HepG2 (cell line): Measurements from ENCODE around the gene GATAD2B. TPM values are rescaled to one million over a fixed set of nuclear protein-coding genes. Genes with fewer than 3 reads are reported as not detected.
A peak's percentile ranks its signal among the peaks of the same experiment; 100 is the strongest.

ENCODE experiments used
- AFF4 ChIP-seq: sonication (generic); formaldehyde crosslinking; IDR thresholded peaks from 2 replicates; pipeline ENCODE4 v1.4.0; 2020; ENCODE audit warnings: missing genetic modification reagents
- CSRNP1 ChIP-seq: sonication (generic); formaldehyde crosslinking; IDR thresholded peaks from 2 replicates; pipeline ENCODE4 v1.8.1; 2023; ENCODE audit warnings: mild to moderate bottlenecking, missing genetic modification reagents
- E2F1 ChIP-seq: sonication (generic); formaldehyde crosslinking; IDR thresholded peaks from 2 replicates; pipeline ENCODE4 v1.5.0; 2020; ENCODE audit warnings: missing genetic modification reagents
- KDM1A ChIP-seq: IDR thresholded peaks from 2 replicates; pipeline ENCODE4 v1.6.1; 2016; ENCODE audit warnings: missing compliant biosample characterization
- SMAD3 ChIP-seq: sonication (generic); formaldehyde crosslinking; IDR thresholded peaks from 2 replicates; pipeline ENCODE4 v1.4.0; 2020; ENCODE audit warnings: missing genetic modification reagents
- STAT5B ChIP-seq: sonication (generic); formaldehyde crosslinking; IDR thresholded peaks from 2 replicates; pipeline ENCODE4 v1.4.0; 2020; ENCODE audit warnings: missing genetic modification reagents
- ZBTB26 ChIP-seq: IDR thresholded peaks from 2 replicates; pipeline ENCODE4 v1.6.1; 2016; ENCODE audit warnings: missing compliant biosample characterization, missing genetic modification reagents, borderline replicate concordance
- ZNF136 ChIP-seq: sonication (generic); formaldehyde crosslinking; IDR thresholded peaks from 2 replicates; pipeline ENCODE4 v1.8.1; 2022; ENCODE audit warnings: low read depth, mild to moderate bottlenecking, moderate library complexity, missing genetic modification reagents
- ZNF280D ChIP-seq: sonication (generic); formaldehyde crosslinking; IDR thresholded peaks from 2 replicates; pipeline ENCODE4 v1.5.1; 2020; ENCODE audit warnings: mild to moderate bottlenecking, missing genetic modification reagents
- ZNF468 ChIP-seq: sonication (generic); formaldehyde crosslinking; IDR thresholded peaks from 2 replicates; pipeline ENCODE4 v1.8.0; 2022; ENCODE audit warnings: mild to moderate bottlenecking, moderate library complexity, missing genetic modification reagents
- ZNF557 ChIP-seq: sonication (generic); formaldehyde crosslinking; IDR thresholded peaks from 2 replicates; pipeline ENCODE4 v1.4.0; 2020; ENCODE audit warnings: missing genetic modification reagents
- ZNF704 ChIP-seq: sonication (generic); formaldehyde crosslinking; IDR thresholded peaks from 2 replicates; pipeline ENCODE4 v1.8.1; 2023; ENCODE audit warnings: mild to moderate bottlenecking, inconsistent platforms, moderate library complexity, missing genetic modification reagents, borderline replicate concordance
- ZNF773 ChIP-seq: sonication (generic); formaldehyde crosslinking; IDR thresholded peaks from 2 replicates; pipeline ENCODE4 v1.4.0; 2020; ENCODE audit warnings: missing genetic modification reagents, borderline replicate concordance
- ZNF816 ChIP-seq: sonication (generic); formaldehyde crosslinking; IDR thresholded peaks from 2 replicates; pipeline ENCODE4 v1.8.0; 2022; ENCODE audit warnings: missing genetic modification reagents, mild to moderate bottlenecking, borderline replicate concordance
- polyA plus RNA-seq, 8 experiments: library from polyadenylated mRNA; depleted of rRNA in 3 of 8; stranded (reverse) in 7 of 8; unstranded in 1 of 8; fragments of >200 nt; fragmentation: Illumina TruSeq in 4 of 8; extraction: Trizol in 4 of 8; gene quantifications; 2 replicates each; pipeline versions ENCODE4 v1.2.1 to v1.2.3, GENCODE V29; 2011 to 2016; ENCODE audit warnings: low read depth in 4 of 8, missing spikeins in 1 of 8, mixed read lengths in 1 of 8; ENCODE audit not compliant: insufficient read depth in 1 of 8
- total RNA-seq, 5 experiments: library from RNA; depleted of rRNA; stranded (reverse); fragments of >200 nt; fragmentation: Illumina TruSeq; extraction: Trizol; gene quantifications; 2 replicates each; pipeline ENCODE4 v1.2.3, GENCODE V29; 2016; ENCODE audit warnings: low read depth in 1 of 5

GATAD2B gene
- total and polyA plus RNA-seq, 2 of the 13 experiments (the other 11 are each of a cell fraction or from before 2014, with no cell fraction given): 3.2 to 5.2 TPM

- TF ChIP-seq AFF4 (no peak), ZNF816 (peak; percentile 69; the same call in 1 of the 2 replicates), ZNF468 (no peak), KDM1A (CRISPR knock-in tag) (no peak), E2F1 (CRISPR knock-in tag) (peak; percentile 82), STAT5B (CRISPR knock-in tag) (peak; percentile 41; the same call in 1 of the 2 replicates), ZNF557 (no peak), CSRNP1 (CRISPR knock-in tag) (peak; percentile 96), ZNF136 (CRISPR knock-in tag) (no peak), ZBTB26 (0 out of 2 replicates have a peak, but pooled peaks have one; percentile 16), ZNF773 (CRISPR knock-in tag) (peak; percentile 84), ZNF280D (CRISPR knock-in tag) (peak; percentile 94; the same call in 1 of the 2 replicates), ZNF704 (CRISPR knock-in tag) (no peak), SMAD3 (CRISPR knock-in tag) (peak; percentile 75)
These were observed 44.6 kb upstream of the GATAD2B start, which contains the start of gene CREB3L4 (continued) for GRCh38 chr1:153967107-153967999.
